Fibroblast of mammary gland (primary cell): Measurements from ENCODE around the gene CASZ1.

ENCODE experiments used
- DNase-seq: peaks from one replicate; pipeline ENCODE4 v3.0.0-alpha.2; 2010; ENCODE audit warnings: low read depth
- H3K4me3 ChIP-seq: 2 replicates; pipeline ENCODE4 v1.5.1; 2011; ENCODE audit warnings: low read depth, mild to moderate bottlenecking, low read length, moderate library complexity; ENCODE audit not compliant: control insufficient read depth
- CTCF ChIP-seq: conservative IDR thresholded peaks from 2 replicates; pipeline ENCODE4 v1.5.1; 2011; ENCODE audit warnings: low read depth, low read length, inconsistent platforms; ENCODE audit not compliant: control insufficient read depth, insufficient read depth

Gene CASZ1

GRCh38 chr1:10713614-10714013 lies 82.8 kb downstream of the CASZ1 start:
- H3K4me3 ChIP-seq = no peak overlapping the region
- no peak for TF ChIP-seq CTCF
- no peak for DNase-seq

- no peak for TF ChIP-seq CTCF
- DNase-seq = no peak
- H3K4me3 ChIP-seq = no peak overlapping the region
Observed at GRCh38 chr1:10712568-10713362, 83.7 kb downstream of the CASZ1 start.

- DNase-seq = no peak
- no peak for TF ChIP-seq CTCF
- H3K4me3 ChIP-seq = no peak overlapping the region
Observed at GRCh38 chr1:10710489-10710888, 86.0 kb downstream of the CASZ1 start.

- no peak for DNase-seq
- no peak overlapping the region for H3K4me3 ChIP-seq
- no peak for TF ChIP-seq CTCF
Observed at GRCh38 chr1:10709646-10710045, 86.8 kb downstream of the CASZ1 start.

GRCh38 chr1:10709165-10709564 lies 87.3 kb downstream of the CASZ1 start:
- no peak overlapping the region for H3K4me3 ChIP-seq
- TF ChIP-seq CTCF = no peak
- no peak for DNase-seq

GRCh38 chr1:10708757-10709156 lies 87.7 kb downstream of the CASZ1 start:
- no peak for DNase-seq
- no peak overlapping the region for H3K4me3 ChIP-seq
- TF ChIP-seq CTCF = no peak

- no peak overlapping the region for H3K4me3 ChIP-seq
- DNase-seq = no peak
- TF ChIP-seq CTCF = no peak
Observed at GRCh38 chr1:10707208-10707607, 89.2 kb downstream of the CASZ1 start.
